HG03135 (cell line): ENCODE measurements around the gene NUDT14.

Experiments used
- ATAC-seq: cut with Tn5 transposase; IDR thresholded peaks from one replicate; pipeline ENCODE4 v1.9.1; 2021; ENCODE audit warnings: mild to moderate bottlenecking, moderate library complexity; ENCODE audit not compliant: unreplicated experiment

The NUDT14 gene

GRCh38 chr14:105137481-105138020 is 43.6 kb downstream of the NUDT14 start:
- ATAC-seq: no peak

DNA sequence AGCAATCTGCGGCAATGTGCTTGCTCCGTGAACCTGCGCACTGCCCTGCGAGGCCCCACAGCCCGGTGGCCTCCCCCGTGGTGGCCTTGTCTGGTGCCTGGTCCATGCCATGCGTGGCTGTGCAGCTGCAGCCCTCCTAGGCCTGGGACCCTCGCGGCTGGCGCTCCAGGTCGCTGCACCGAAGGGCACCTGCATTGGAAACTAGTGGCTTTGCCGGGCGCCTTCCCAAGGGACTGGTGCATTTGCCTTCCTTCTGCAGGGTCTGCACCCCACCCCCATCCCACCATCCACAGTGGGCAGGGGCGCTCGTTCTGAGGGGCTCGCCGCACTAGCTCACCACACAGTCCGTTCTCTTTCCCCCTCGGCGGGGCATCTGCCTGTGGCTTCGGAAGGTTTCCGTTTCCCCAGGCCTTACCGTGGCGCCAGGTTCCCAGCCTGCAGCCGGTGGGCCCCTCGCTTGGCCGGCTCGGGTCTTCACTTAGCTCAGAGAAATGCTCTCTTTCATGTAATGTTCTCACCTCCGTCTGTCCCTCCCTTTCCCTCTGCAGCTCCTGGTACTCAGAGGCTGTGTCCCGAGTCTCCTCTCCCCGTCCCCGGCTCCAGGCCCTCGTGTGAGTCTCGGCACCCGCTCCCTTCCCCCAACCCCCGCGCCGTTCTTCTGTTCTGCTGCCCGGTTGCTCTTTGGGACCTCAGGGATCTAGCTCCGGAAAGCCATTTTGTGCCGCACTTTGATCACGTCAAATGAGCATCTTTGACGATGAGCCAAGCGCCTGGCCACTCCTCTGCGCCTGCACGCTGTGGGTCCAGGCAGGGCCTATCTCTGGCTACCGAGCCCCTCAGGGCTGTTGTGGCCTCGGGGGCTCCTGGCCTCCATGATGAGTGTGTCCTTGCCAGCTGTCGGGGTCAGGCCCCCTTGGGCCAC is 44.5 kb downstream of the NUDT14 start:
- no peak for ATAC-seq

DNA sequence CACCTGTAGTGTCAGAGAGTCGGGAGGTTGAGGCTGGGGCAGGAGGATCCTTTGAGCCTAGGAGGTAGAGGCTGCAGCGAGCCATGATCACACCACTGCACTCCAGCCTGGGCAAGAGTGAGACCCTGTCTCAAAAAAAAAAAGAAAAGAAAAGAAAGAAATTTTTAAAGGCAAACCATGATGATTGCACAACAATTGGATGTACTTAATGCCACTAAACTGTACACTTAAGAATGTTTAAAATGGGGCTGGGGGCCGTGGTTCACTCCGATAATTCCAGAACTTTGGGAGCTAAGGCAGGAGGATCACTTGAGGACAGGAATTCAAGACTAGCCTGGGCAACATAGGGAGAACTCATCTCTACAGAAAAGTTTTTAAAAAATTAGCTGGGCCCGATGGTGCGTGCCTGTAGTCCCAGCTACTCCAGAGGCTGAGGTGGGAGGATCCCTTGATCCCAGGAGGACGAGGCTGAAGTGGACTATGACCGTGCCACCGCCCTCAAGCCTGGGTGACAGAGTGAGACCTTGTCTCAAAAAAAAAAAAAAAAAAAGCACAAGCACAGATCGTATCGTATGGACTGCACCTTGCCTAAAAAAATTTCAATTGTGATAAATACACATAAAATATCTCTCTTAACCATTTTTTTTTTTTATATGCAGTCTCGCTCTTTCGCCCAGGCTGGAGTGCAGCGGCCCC is 45.3 kb downstream of the NUDT14 start:
- no peak for ATAC-seq

GRCh38 chr14:105132921-105133654 is 48.0 kb downstream of the NUDT14 start:
- ATAC-seq: no peak

DNA sequence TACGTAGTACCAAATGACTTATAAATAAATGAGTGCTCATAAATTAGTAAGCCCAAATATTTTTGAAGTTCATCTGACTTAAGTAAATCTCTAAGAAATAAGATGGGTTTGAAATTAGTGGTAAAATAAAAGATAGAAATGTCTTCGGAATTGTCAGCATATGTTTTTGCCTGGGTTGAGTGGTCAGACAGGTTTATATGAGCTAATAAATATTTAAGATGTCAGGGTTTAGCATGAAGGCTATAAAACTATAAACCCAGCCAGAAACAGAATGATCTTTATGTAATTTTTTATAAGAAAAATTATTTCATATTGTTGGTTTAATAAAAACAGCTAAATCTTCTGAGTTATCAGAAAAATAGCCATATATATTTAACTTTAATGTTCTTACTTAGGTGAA is 49.9 kb downstream of the NUDT14 start:
- no peak for ATAC-seq

GRCh38 chr14:105128059-105128458 is 53.1 kb downstream of the NUDT14 start:
- no peak for ATAC-seq

- ATAC-seq: no peak
These were observed 54.2 kb downstream of the NUDT14 start for GRCh38 chr14:105126981-105127329.

GRCh38 chr14:105126126-105126980 is 54.8 kb downstream of the NUDT14 start:
- ATAC-seq: no peak

DNA sequence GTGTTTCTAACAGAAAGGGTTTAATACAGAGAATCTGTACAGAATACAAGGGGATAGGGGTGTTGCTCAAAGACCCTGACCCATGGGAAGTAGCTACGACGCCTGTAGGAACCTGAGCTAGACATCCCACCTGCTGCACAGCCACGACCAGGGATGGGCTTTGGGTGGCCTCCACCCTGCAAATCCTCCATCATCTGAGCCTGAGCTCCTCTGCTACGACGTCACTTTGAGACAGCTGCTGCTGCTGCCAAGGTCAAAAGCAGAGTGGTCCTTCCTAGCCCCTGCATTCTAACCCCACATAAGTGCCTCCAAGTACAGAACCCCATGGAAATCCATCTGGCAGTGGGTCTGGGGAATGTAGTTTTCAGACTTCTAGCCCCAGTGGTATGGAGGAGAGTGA is 56.3 kb downstream of the NUDT14 start:
- no peak for ATAC-seq

GRCh38 chr14:105123981-105124765 is 56.9 kb downstream of the NUDT14 start:
- ATAC-seq: no peak

DNA sequence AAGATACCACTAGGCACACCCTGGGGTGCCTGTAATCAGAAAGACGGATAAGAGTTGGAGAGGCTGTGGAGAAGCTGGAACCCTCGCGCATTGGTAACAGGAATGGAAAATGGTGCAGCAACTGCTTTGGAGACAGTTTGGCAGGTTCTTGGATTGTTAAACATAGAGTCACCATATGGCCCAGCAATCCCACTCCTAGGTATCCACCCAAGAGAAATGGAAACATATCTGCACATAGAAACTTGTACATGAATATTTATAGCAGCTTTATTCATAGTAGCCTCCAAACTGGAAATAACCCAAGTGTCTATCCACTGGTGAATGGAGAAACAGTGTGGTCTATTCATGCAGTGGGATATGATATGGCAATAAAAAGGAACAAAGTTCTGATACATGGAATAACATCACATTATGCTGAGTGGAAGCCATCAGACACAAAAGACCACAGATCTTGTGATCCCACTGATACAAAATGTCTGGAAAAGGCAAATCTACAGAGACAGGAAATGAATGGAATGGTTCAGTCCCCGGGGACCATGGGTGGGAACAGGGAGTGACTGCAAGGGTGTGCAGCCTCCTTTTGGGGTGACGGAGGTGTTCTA is 57.9 kb downstream of the NUDT14 start:
- no peak for ATAC-seq
